IMR-90 (cell line): ENCODE results near the gene PINLYP. TPM values are rescaled to one million over a fixed set of nuclear protein-coding genes. Genes with fewer than 3 reads are reported as not detected.

Experiments used
- ATAC-seq: fragments of 200-7000 bp; cut with Tn5 transposase; 2 replicates; pipeline ENCODE4 v1.9.1; 2020; ENCODE audit warnings: low read depth, mild to moderate bottlenecking, moderate library complexity
- BruUV-seq: library from RNA; stranded (reverse); fragments of 400-500 nt; replicated peaks from 2 replicates; lab custom pipeline; 2021; lab: Mats Ljungman, UMichigan
- CTCF ChIA-PET: fragments of 300-600 bp; formaldehyde crosslinking; extraction: SDS; loops from one replicate; lab custom pipeline; 2021; ENCODE audit warnings: antibody characterized with exemption; lab: Yijun Ruan, JAX
- POLR2A ChIA-PET: fragments of 300-600 bp; sonication (Branson Sonifier 250); formaldehyde crosslinking; loops from one replicate; lab custom pipeline; 2022; ENCODE audit warnings: antibody characterized with exemption; ENCODE audit not compliant: unreplicated experiment; lab: Charles Lee
- DNase-seq: peaks from one replicate; pipeline ENCODE4 v3.0.0; 2013
- H2AFZ ChIP-seq: replicated peaks from 2 replicates; pipeline ENCODE3; 2013; ENCODE audit warnings: low read length, mild to moderate bottlenecking; ENCODE audit not compliant: poor library complexity
- H2AK5ac ChIP-seq: 2 replicates; pipeline ENCODE4 v1.6.1; 2013; ENCODE audit warnings: low read depth, low read length, inconsistent platforms
- H2AK9ac ChIP-seq: replicated peaks from 2 replicates; pipeline ENCODE3; 2013; ENCODE audit warnings: mild to moderate bottlenecking, low read depth, low read length, moderate library complexity; ENCODE audit not compliant: poor library complexity
- H2BK120ac ChIP-seq: 2 replicates; pipeline ENCODE4 v1.6.1; 2013; ENCODE audit warnings: low read depth, low read length, inconsistent platforms
- H2BK15ac ChIP-seq: 3 replicates; pipeline ENCODE4 v1.6.1; 2013; ENCODE audit warnings: low read depth, low read length, inconsistent platforms
- H2BK20ac ChIP-seq: 2 replicates; pipeline ENCODE4 v1.6.1; 2013; ENCODE audit warnings: low read depth, mild to moderate bottlenecking, inconsistent platforms, low read length, moderate library complexity
- H2BK5ac ChIP-seq: 2 replicates; pipeline ENCODE4 v1.6.1; 2013; ENCODE audit warnings: mild to moderate bottlenecking, low read depth, low read length, inconsistent platforms; ENCODE audit not compliant: poor library complexity, severe bottlenecking
- H3K14ac ChIP-seq: replicated peaks from 2 replicates; pipeline ENCODE4 v1.6.1; 2013; ENCODE audit warnings: low read depth, low read length, inconsistent platforms
- H3K18ac ChIP-seq: 2 replicates; pipeline ENCODE4 v1.6.1; 2013; ENCODE audit warnings: low read depth, low read length, control low read depth
- H3K23ac ChIP-seq: 2 replicates; pipeline ENCODE4 v1.6.1; 2013; ENCODE audit warnings: low read depth, low read length, inconsistent platforms
- H3K27ac ChIP-seq: 2 replicates; pipeline ENCODE4 v1.5.1; 2013; ENCODE audit warnings: mild to moderate bottlenecking, control low read depth, low read length; ENCODE audit not compliant: insufficient read depth
- H3K27me3 ChIP-seq: 2 replicates; pipeline ENCODE4 v1.6.1; 2013; ENCODE audit warnings: low read length; ENCODE audit not compliant: control insufficient read depth, insufficient read depth
- H3K36me3 ChIP-seq: 2 replicates; pipeline ENCODE4 v1.6.1; 2013; ENCODE audit warnings: low read length, mixed read lengths; ENCODE audit not compliant: control insufficient read depth, insufficient read depth
- H3K4ac ChIP-seq: 2 replicates; pipeline ENCODE4 v1.6.1; 2013; ENCODE audit warnings: low read depth, low read length, inconsistent platforms
- H3K4me1 ChIP-seq: 2 replicates; pipeline ENCODE4 v1.6.1; 2013; ENCODE audit warnings: low read length, mixed read lengths; ENCODE audit not compliant: control insufficient read depth, insufficient read depth
- H3K4me2 ChIP-seq: 2 replicates; pipeline ENCODE4 v1.6.1; 2013; ENCODE audit warnings: low read depth, mild to moderate bottlenecking, control low read depth, low read length, moderate library complexity
- H3K4me3 ChIP-seq: 2 replicates; pipeline ENCODE4 v1.5.1; 2013; ENCODE audit warnings: low read depth, mild to moderate bottlenecking, control low read depth, low read length, moderate library complexity; ENCODE audit not compliant: insufficient read depth
- H3K56ac ChIP-seq: 2 replicates; pipeline ENCODE4 v1.6.1; 2013; ENCODE audit warnings: low read length, inconsistent platforms; ENCODE audit not compliant: insufficient read depth; ENCODE audit errors: extremely low read depth
- H3K79me1 ChIP-seq, 2 experiments: 2 replicates each; pipeline ENCODE4 v1.6.1; 2013; ENCODE audit warnings: low read length in 2 of 2, inconsistent platforms in 1 of 2, low read depth in 1 of 2
- H3K9ac ChIP-seq: 2 replicates; pipeline ENCODE4 v1.6.1; 2013; ENCODE audit warnings: low read depth, low read length, control low read depth
- H3K9me1 ChIP-seq: 2 replicates; pipeline ENCODE4 v1.6.1; 2013; ENCODE audit warnings: low read length, inconsistent platforms; ENCODE audit not compliant: insufficient read depth
- H3K9me3 ChIP-seq: 2 replicates; pipeline ENCODE4 v1.6.1; 2013; ENCODE audit warnings: low read length; ENCODE audit not compliant: control insufficient read depth, insufficient read depth
- H4K20me1 ChIP-seq: 2 replicates; pipeline ENCODE4 v1.6.1; 2013; ENCODE audit warnings: low read length, inconsistent platforms; ENCODE audit not compliant: insufficient read depth
- H4K5ac ChIP-seq: 2 replicates; pipeline ENCODE4 v1.6.1; 2013; ENCODE audit warnings: mild to moderate bottlenecking, low read depth, low read length, control low read depth
- H4K8ac ChIP-seq, 2 experiments: 2 replicates each; pipeline ENCODE4 v1.6.1; 2013; ENCODE audit warnings: low read depth in 2 of 2, low read length in 2 of 2, control low read depth in 1 of 2, inconsistent platforms in 1 of 2
- H4K91ac ChIP-seq: 2 replicates; pipeline ENCODE4 v1.6.1; 2013; ENCODE audit warnings: low read depth, low read length, inconsistent platforms; ENCODE audit not compliant: insufficient read depth
- MXI1 ChIP-seq: IDR thresholded peaks from 2 replicates; pipeline ENCODE4 v1.6.1; 2012; ENCODE audit warnings: low read depth, mild to moderate bottlenecking, low read length, moderate library complexity, borderline replicate concordance
- SMC3 ChIP-seq: fragments of 150-350 bp; IDR thresholded peaks from 2 replicates; pipeline ENCODE4 v1.6.1; 2016; ENCODE audit warnings: low read depth, mild to moderate bottlenecking, antibody characterized with exemption, low read length, moderate library complexity
- WGBS, 2 experiments: methylation state at CpG; one replicate each; pipeline versions ENCODE4 v1.1.5 to v1.1.7; 2013; ENCODE audit warnings: missing lambda C conversion rate in 2 of 2; ENCODE audit not compliant: insufficient read length in 1 of 2; ENCODE audit errors: extremely low coverage in 2 of 2; 5-methylcytosine and 5-hydroxymethylcytosine counted together
- dilution Hi-C: fragments of 300-500 bp; cut with HindIII; formaldehyde crosslinking; loops from one replicate; pipeline ENCODE4 v1.14.3; 2018; ENCODE audit warnings: low sequenced_read_pairs; ENCODE audit not compliant: unreplicated experiment
- in situ Hi-C: fragments of 300-500 bp; cut with MboI; formaldehyde crosslinking; loops from 3 replicates; pipeline ENCODE4 v1.14.3; 2019; ENCODE audit warnings: low sequenced_read_pairs, inconsistent platforms, mixed read lengths
- intact Hi-C: fragments of 100-400 bp; cut with micrococcal nuclease; formaldehyde crosslinking; loops from 2 replicates; pipeline ENCODE4 v1.10.0; 2022
- polyA plus RNA-seq, 3 experiments: library from polyadenylated mRNA; depleted of rRNA; stranded (reverse); fragments of >200 nt; gene quantifications; 2 replicates each; pipeline ENCODE4 v1.2.3, GENCODE V29; 2012; ENCODE audit warnings: low replicate concordance in 1 of 3
- total RNA-seq: library from RNA; depleted of rRNA; stranded (reverse); fragments of >200 nt; gene quantifications from 2 replicates; pipeline ENCODE4 v1.2.3, GENCODE V29; 2012

Gene PINLYP
- total and polyA plus RNA-seq, 2 of the 4 experiments (the other 2 are of a cell fraction), result 0.54 to 1.4 TPM

DNA sequence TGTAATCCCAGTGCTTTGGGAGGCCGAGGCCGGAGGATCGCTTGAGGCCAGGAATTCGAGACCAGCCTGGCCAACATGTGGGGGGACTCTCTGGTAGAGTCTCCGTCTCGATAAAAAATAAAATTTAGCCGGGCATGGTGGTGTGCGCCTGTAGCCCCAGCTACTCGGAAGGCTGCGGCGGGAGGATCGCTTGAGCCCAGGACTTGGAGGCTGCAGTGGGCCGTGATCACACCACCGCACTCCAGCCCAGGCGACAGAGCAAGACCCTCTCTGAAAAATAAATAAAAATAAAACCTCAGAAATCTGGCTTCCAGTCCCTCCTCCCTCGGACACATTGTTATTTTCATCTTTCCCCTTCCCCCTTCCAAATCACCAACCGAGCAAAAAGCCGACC is 20.0 kb downstream of the PINLYP start:
- Histone ChIP-seq H3K9ac (peak overlapping the region; percentile 69), H3K23ac (peak overlapping the region; percentile 54; the same call in 1 of the 2 replicates), H3K9me1 (no peaks in the 10 kb centered on the region), H3K4me2 (peak overlapping the region; percentile 86), H4K8ac (peak overlapping the region; percentile 1 to 41; a peak in 1 of 4 replicates), H3K4me1 (peaks cover 9% of the 10 kb centered on the region), H3K27ac (peak overlapping the region; percentile 56), H4K20me1 (no peaks in the 10 kb centered on the region), H3K4me3 (peak overlapping the region; percentile 54), H3K79me1 (peaks cover 27 to 68% of the 10 kb centered on the region in 2 experiments), H3K36me3 (peaks cover 37% of the 10 kb centered on the region), H3K4ac (peak overlapping the region; percentile 23), H2BK120ac (no peak overlapping the region), H2BK15ac (no peak overlapping the region), H2AFZ (peak overlapping the region; percentile 98), H3K14ac (peak overlapping the region; percentile 64), H3K18ac (no peak overlapping the region), H2AK5ac (0 out of 2 replicates have a peak overlapping the region, but pooled peaks have one; percentile 12), H3K9me3 (no peaks in the 10 kb centered on the region), H2BK20ac (no peak overlapping the region), H3K27me3 (no peaks in the 10 kb centered on the region), H4K5ac (no peak overlapping the region), H2AK9ac (peak overlapping the region; percentile 98), H4K91ac (peak overlapping the region; percentile 28; the same call in 1 of the 2 replicates), H2BK5ac (peak overlapping the region; percentile 47), H3K56ac (peak overlapping the region; percentile 80)
- dilution Hi-C loops, result no loop called here
- WGBS, 2 experiments, result no CpG with 5 or more reads among the region's 18 CpGs
- ChIA-PET CTCF (interaction anchor here (4.5 kb wide), 1 partner anchor 39 kb away, joined by 29 read pairs; no protein-coding TSS in a partner anchor), POLR2A (interaction anchor here (1.0 kb wide), 1 partner anchor 159 kb away, joined by 3 read pairs; the partner anchor contains the start of gene SMG9)
- no peak for TF ChIP-seq SMC3
- peak; percentile 4; the same call in 1 of the 2 replicates for TF ChIP-seq MXI1
- TSS peak; percentile 30 for BruUV-seq
- in situ Hi-C loops, result no loop called here
- DNase-seq (no peak), ATAC-seq (peak; percentile 9)
- intact Hi-C loops, result loop anchor here (2.0 kb wide), 2 partner anchors 35 to 61 kb away; no protein-coding TSS in a partner anchor
